H1 (cell line): ENCODE results near the gene RNF166. TPM values are rescaled to one million over a fixed set of nuclear protein-coding genes. Genes with fewer than 3 reads are reported as not detected.

ENCODE experiments used
- CEBPB ChIP-seq: IDR thresholded peaks from 2 replicates; pipeline ENCODE4 v1.6.1; 2012; ENCODE audit warnings: low read depth, low read length
- polyA plus RNA-seq, 7 experiments: library from polyadenylated mRNA; depleted of rRNA in 3 of 7; stranded (reverse) in 5 of 7; unstranded in 2 of 7; fragments of >200 nt in 5 of 7; fragments of 200-250 nt in 2 of 7; gene quantifications; 1 replicate in 5 of 7; 2 replicates in 1 of 7; 4 replicates in 1 of 7; pipeline versions ENCODE4 v1.2.1 to v1.2.3, GENCODE V29; 2011 to 2013; ENCODE audit warnings: missing spikeins in 2 of 7, mixed read lengths in 2 of 7
- total RNA-seq: library from RNA; stranded (reverse); fragmentation: NEBNext Ultra II Directional; extraction: Animal tissue kit (Norgen Biotek cat#: 25700); gene quantifications from 2 replicates; pipeline ENCODE4 v1.2.1, GENCODE V29; 2021

Gene RNF166
- total and polyA plus RNA-seq, 2 of the 8 experiments (the other 6 are each of a cell fraction or from before 2014, with no cell fraction given): 29.8 to 31.2 TPM

DNA sequence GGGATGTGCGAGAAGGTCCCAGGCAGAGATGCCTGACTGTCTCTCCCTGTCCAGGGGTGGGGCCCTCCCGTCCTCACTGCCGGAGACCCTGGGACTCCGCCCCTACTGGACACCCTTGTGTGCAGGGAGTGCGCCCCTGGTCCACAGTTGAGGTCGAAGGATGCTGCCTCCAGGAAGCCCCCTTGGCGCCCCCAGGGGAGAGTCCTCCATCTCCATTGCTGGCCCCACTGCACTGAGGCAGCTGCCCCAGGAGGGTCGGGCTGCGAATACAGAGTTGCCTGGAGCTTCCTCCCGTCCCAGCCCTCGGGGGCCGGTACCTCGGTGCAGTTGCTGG, 26.7 kb upstream of the RNF166 start (continued):
- no peak for TF ChIP-seq CEBPB
- TF ChIP-seq, all 59 proteins: peak for 0
